ENCODE data around the gene CRTAC1.

- TF ChIP-seq CTCF (conservative IDR thresholded peaks at IDR 0.05 in 1 of 2, IDR thresholded peaks at IDR 0.05 in 1 of 2; ENCODE audit: extremely low read depth in 1 of 2, insufficient read depth in 1 of 2, low read depth in 1 of 2, low read length in 2 of 2): no peak
- no peak for TF ChIP-seq EZH2 (IDR thresholded peaks at IDR 0.05; ENCODE audit: borderline replicate concordance, low read length)
These were observed 185.7 kb downstream of the CRTAC1 start for GRCh38 chr10:97844678-97845077.
